IMR-90 (cell line): ENCODE results near the gene CCDC61. TPM values are rescaled to one million over a fixed set of nuclear protein-coding genes. Genes with fewer than 3 reads are reported as not detected.

ENCODE experiments used
- ATAC-seq: fragments of 200-7000 bp; cut with Tn5 transposase; 2 replicates; pipeline ENCODE4 v1.9.1; 2020; ENCODE audit warnings: low read depth, mild to moderate bottlenecking, moderate library complexity
- BruUV-seq: library from RNA; stranded (reverse); fragments of 400-500 nt; replicated peaks from 2 replicates; lab custom pipeline; 2021; lab: Mats Ljungman, UMichigan
- CTCF ChIA-PET: fragments of 300-600 bp; formaldehyde crosslinking; extraction: SDS; loops from one replicate; lab custom pipeline; 2021; ENCODE audit warnings: antibody characterized with exemption; lab: Yijun Ruan, JAX
- POLR2A ChIA-PET: fragments of 300-600 bp; sonication (Branson Sonifier 250); formaldehyde crosslinking; loops from one replicate; lab custom pipeline; 2022; ENCODE audit warnings: antibody characterized with exemption; ENCODE audit not compliant: unreplicated experiment; lab: Charles Lee
- DNase-seq: peaks from one replicate; pipeline ENCODE4 v3.0.0; 2013
- H2AFZ ChIP-seq: replicated peaks from 2 replicates; pipeline ENCODE3; 2013; ENCODE audit warnings: low read length, mild to moderate bottlenecking; ENCODE audit not compliant: poor library complexity
- H2AK5ac ChIP-seq: 2 replicates; pipeline ENCODE4 v1.6.1; 2013; ENCODE audit warnings: low read depth, low read length, inconsistent platforms
- H2AK9ac ChIP-seq: replicated peaks from 2 replicates; pipeline ENCODE3; 2013; ENCODE audit warnings: mild to moderate bottlenecking, low read depth, low read length, moderate library complexity; ENCODE audit not compliant: poor library complexity
- H2BK120ac ChIP-seq: 2 replicates; pipeline ENCODE4 v1.6.1; 2013; ENCODE audit warnings: low read depth, low read length, inconsistent platforms
- H2BK15ac ChIP-seq: 3 replicates; pipeline ENCODE4 v1.6.1; 2013; ENCODE audit warnings: low read depth, low read length, inconsistent platforms
- H2BK20ac ChIP-seq: 2 replicates; pipeline ENCODE4 v1.6.1; 2013; ENCODE audit warnings: low read depth, mild to moderate bottlenecking, inconsistent platforms, low read length, moderate library complexity
- H2BK5ac ChIP-seq: 2 replicates; pipeline ENCODE4 v1.6.1; 2013; ENCODE audit warnings: mild to moderate bottlenecking, low read depth, low read length, inconsistent platforms; ENCODE audit not compliant: poor library complexity, severe bottlenecking
- H3K14ac ChIP-seq: replicated peaks from 2 replicates; pipeline ENCODE4 v1.6.1; 2013; ENCODE audit warnings: low read depth, low read length, inconsistent platforms
- H3K18ac ChIP-seq: 2 replicates; pipeline ENCODE4 v1.6.1; 2013; ENCODE audit warnings: low read depth, low read length, control low read depth
- H3K23ac ChIP-seq: 2 replicates; pipeline ENCODE4 v1.6.1; 2013; ENCODE audit warnings: low read depth, low read length, inconsistent platforms
- H3K27ac ChIP-seq: 2 replicates; pipeline ENCODE4 v1.5.1; 2013; ENCODE audit warnings: mild to moderate bottlenecking, control low read depth, low read length; ENCODE audit not compliant: insufficient read depth
- H3K27me3 ChIP-seq: 2 replicates; pipeline ENCODE4 v1.6.1; 2013; ENCODE audit warnings: low read length; ENCODE audit not compliant: control insufficient read depth, insufficient read depth
- H3K36me3 ChIP-seq: 2 replicates; pipeline ENCODE4 v1.6.1; 2013; ENCODE audit warnings: low read length, mixed read lengths; ENCODE audit not compliant: control insufficient read depth, insufficient read depth
- H3K4ac ChIP-seq: 2 replicates; pipeline ENCODE4 v1.6.1; 2013; ENCODE audit warnings: low read depth, low read length, inconsistent platforms
- H3K4me1 ChIP-seq: 2 replicates; pipeline ENCODE4 v1.6.1; 2013; ENCODE audit warnings: low read length, mixed read lengths; ENCODE audit not compliant: control insufficient read depth, insufficient read depth
- H3K4me2 ChIP-seq: 2 replicates; pipeline ENCODE4 v1.6.1; 2013; ENCODE audit warnings: low read depth, mild to moderate bottlenecking, control low read depth, low read length, moderate library complexity
- H3K4me3 ChIP-seq: 2 replicates; pipeline ENCODE4 v1.5.1; 2013; ENCODE audit warnings: low read depth, mild to moderate bottlenecking, control low read depth, low read length, moderate library complexity; ENCODE audit not compliant: insufficient read depth
- H3K56ac ChIP-seq: 2 replicates; pipeline ENCODE4 v1.6.1; 2013; ENCODE audit warnings: low read length, inconsistent platforms; ENCODE audit not compliant: insufficient read depth; ENCODE audit errors: extremely low read depth
- H3K79me1 ChIP-seq, 2 experiments: 2 replicates each; pipeline ENCODE4 v1.6.1; 2013; ENCODE audit warnings: low read length in 2 of 2, inconsistent platforms in 1 of 2, low read depth in 1 of 2
- H3K9ac ChIP-seq: 2 replicates; pipeline ENCODE4 v1.6.1; 2013; ENCODE audit warnings: low read depth, low read length, control low read depth
- H3K9me1 ChIP-seq: 2 replicates; pipeline ENCODE4 v1.6.1; 2013; ENCODE audit warnings: low read length, inconsistent platforms; ENCODE audit not compliant: insufficient read depth
- H3K9me3 ChIP-seq: 2 replicates; pipeline ENCODE4 v1.6.1; 2013; ENCODE audit warnings: low read length; ENCODE audit not compliant: control insufficient read depth, insufficient read depth
- H4K20me1 ChIP-seq: 2 replicates; pipeline ENCODE4 v1.6.1; 2013; ENCODE audit warnings: low read length, inconsistent platforms; ENCODE audit not compliant: insufficient read depth
- H4K5ac ChIP-seq: 2 replicates; pipeline ENCODE4 v1.6.1; 2013; ENCODE audit warnings: mild to moderate bottlenecking, low read depth, low read length, control low read depth
- H4K8ac ChIP-seq, 2 experiments: 2 replicates each; pipeline ENCODE4 v1.6.1; 2013; ENCODE audit warnings: low read depth in 2 of 2, low read length in 2 of 2, control low read depth in 1 of 2, inconsistent platforms in 1 of 2
- H4K91ac ChIP-seq: 2 replicates; pipeline ENCODE4 v1.6.1; 2013; ENCODE audit warnings: low read depth, low read length, inconsistent platforms; ENCODE audit not compliant: insufficient read depth
- BHLHE40 ChIP-seq: fragments of 150-350 bp; IDR thresholded peaks from 2 replicates; pipeline ENCODE4 v1.6.1; 2016; ENCODE audit warnings: mild to moderate bottlenecking, low read depth, low read length
- CEBPB ChIP-seq: IDR thresholded peaks from 2 replicates; pipeline ENCODE4 v1.6.1; 2012; ENCODE audit warnings: low read depth, low read length, improper control_type of control experiment
- CHD1 ChIP-seq: IDR thresholded peaks from 2 replicates; pipeline ENCODE4 v1.6.1; 2012; ENCODE audit warnings: low read depth, low read length, improper control_type of control experiment
- FOS ChIP-seq: fragments of 150-350 bp; IDR thresholded peaks from 2 replicates; pipeline ENCODE4 v1.6.1; 2016; ENCODE audit warnings: low read depth, low read length
- MAFK ChIP-seq: IDR thresholded peaks from 2 replicates; pipeline ENCODE4 v1.6.1; 2012; ENCODE audit warnings: low read depth, low read length, improper control_type of control experiment
- MAZ ChIP-seq: IDR thresholded peaks from 2 replicates; pipeline ENCODE4 v1.6.1; 2012; ENCODE audit warnings: low read depth, mild to moderate bottlenecking, low read length, improper control_type of control experiment, moderate library complexity, borderline replicate concordance
- MXI1 ChIP-seq: IDR thresholded peaks from 2 replicates; pipeline ENCODE4 v1.6.1; 2012; ENCODE audit warnings: low read depth, mild to moderate bottlenecking, low read length, moderate library complexity, borderline replicate concordance
- NFE2L2 ChIP-seq: fragments of 150-350 bp; IDR thresholded peaks from 2 replicates; pipeline ENCODE4 v1.6.1; 2016; ENCODE audit warnings: low read depth, mild to moderate bottlenecking, low read length
- POLR2A ChIP-seq: IDR thresholded peaks from 2 replicates; pipeline ENCODE4 v1.6.1; 2012; ENCODE audit warnings: mild to moderate bottlenecking, low read depth, low read length
- RAD21 ChIP-seq: IDR thresholded peaks from 2 replicates; pipeline ENCODE4 v1.6.1; 2012; ENCODE audit warnings: low read length, improper control_type of control experiment
- RCOR1 ChIP-seq: IDR thresholded peaks from 2 replicates; pipeline ENCODE4 v1.6.1; 2012; ENCODE audit warnings: mild to moderate bottlenecking, low read length, improper control_type of control experiment; ENCODE audit not compliant: insufficient replicate concordance
- RFX5 ChIP-seq: IDR thresholded peaks from 2 replicates; pipeline ENCODE4 v1.8.0; 2012; ENCODE audit warnings: low read depth, mild to moderate bottlenecking, low read length, moderate library complexity
- SMC3 ChIP-seq: fragments of 150-350 bp; IDR thresholded peaks from 2 replicates; pipeline ENCODE4 v1.6.1; 2016; ENCODE audit warnings: low read depth, mild to moderate bottlenecking, antibody characterized with exemption, low read length, moderate library complexity
- WGBS, 2 experiments: methylation state at CpG; one replicate each; pipeline versions ENCODE4 v1.1.5 to v1.1.7; 2013; ENCODE audit warnings: missing lambda C conversion rate in 2 of 2; ENCODE audit not compliant: insufficient read length in 1 of 2; ENCODE audit errors: extremely low coverage in 2 of 2; 5-methylcytosine and 5-hydroxymethylcytosine counted together
- dilution Hi-C: fragments of 300-500 bp; cut with HindIII; formaldehyde crosslinking; loops from one replicate; pipeline ENCODE4 v1.14.3; 2018; ENCODE audit warnings: low sequenced_read_pairs; ENCODE audit not compliant: unreplicated experiment
- in situ Hi-C: fragments of 300-500 bp; cut with MboI; formaldehyde crosslinking; loops from 3 replicates; pipeline ENCODE4 v1.14.3; 2019; ENCODE audit warnings: low sequenced_read_pairs, inconsistent platforms, mixed read lengths
- intact Hi-C: fragments of 100-400 bp; cut with micrococcal nuclease; formaldehyde crosslinking; loops from 2 replicates; pipeline ENCODE4 v1.10.0; 2022
- polyA plus RNA-seq, 3 experiments: library from polyadenylated mRNA; depleted of rRNA; stranded (reverse); fragments of >200 nt; gene quantifications; 2 replicates each; pipeline ENCODE4 v1.2.3, GENCODE V29; 2012; ENCODE audit warnings: low replicate concordance in 1 of 3
- total RNA-seq: library from RNA; depleted of rRNA; stranded (reverse); fragments of >200 nt; gene quantifications from 2 replicates; pipeline ENCODE4 v1.2.3, GENCODE V29; 2012
- TF ChIP-seq, protein P1 (sequence below): fragments of 150-350 bp; IDR thresholded peaks from 2 replicates; pipeline ENCODE4 v1.6.1; 2016; ENCODE audit warnings: low read depth, mild to moderate bottlenecking, low read length, moderate library complexity, borderline replicate concordance
- TF ChIP-seq, protein P2 (sequence below): conservative IDR thresholded peaks from 2 replicates; pipeline ENCODE4 v1.5.1; 2012; ENCODE audit warnings: mild to moderate bottlenecking, low read depth, low read length, improper control_type of control experiment

The CCDC61 gene
- total and polyA plus RNA-seq, 2 of the 4 experiments (the other 2 are of a cell fraction) = 3.2 to 9.1 TPM

DNA sequence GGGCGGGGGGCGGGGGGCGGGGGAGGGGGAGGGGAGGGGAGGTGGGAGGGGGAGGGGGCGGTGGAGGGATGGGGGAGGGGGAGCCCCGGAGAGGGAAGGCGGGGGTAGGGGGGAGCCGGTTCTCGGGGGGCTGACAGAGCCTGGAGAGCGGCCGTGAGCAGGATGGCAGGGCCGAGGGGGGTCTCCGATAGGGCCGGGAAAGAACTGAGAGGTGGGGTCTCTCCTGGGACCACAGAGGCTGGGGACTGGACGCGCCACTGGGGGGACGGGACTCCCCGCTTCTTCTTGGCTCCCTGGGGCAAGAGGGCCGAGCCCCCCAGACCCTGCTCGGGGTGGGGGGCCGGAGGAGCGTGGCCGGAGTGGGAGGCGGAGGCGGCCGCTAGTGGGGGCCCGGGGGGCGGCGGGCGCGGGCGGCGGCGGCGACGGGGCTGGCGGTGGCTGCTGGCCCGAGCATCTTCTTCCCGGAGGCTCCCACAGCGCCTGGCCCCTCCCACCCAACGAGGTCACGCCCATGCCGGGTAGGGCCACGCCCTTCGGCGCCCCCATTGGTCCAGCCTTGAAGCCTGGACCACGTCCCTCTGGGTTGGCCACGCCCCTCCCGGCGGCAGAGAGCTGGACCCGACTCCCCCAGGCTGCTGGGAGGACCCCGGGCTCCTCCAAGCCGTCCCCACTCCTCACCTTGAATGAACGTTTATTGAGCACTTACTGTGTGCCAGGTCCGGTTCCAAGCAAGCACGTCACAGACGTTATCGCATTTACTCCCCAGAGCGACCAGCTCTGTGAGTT, 21.5 kb upstream of the CCDC61 start, which contains the start of gene NOVA2:
NOVA2 (minus strand) TSS at position 313 of the 786 bp plus-strand sequence. CDS start 514 bp downstream, outside the sequence.
- Histone ChIP-seq H2AK9ac (no peak within 1 kb of the TSS), H3K36me3 (no peaks in the 10 kb centered on the region), H3K4me3 (peak within 1 kb of the TSS; percentile 31), H4K5ac (no peak within 1 kb of the TSS), H3K4me1 (no peaks in the 10 kb centered on the region), H3K23ac (no peak within 1 kb of the TSS; the same call in 1 of the 2 replicates), H3K9me1 (0 out of 2 replicates have a peak, but pooled peaks cover 2% of the 10 kb centered on the region), H2AK5ac (no peak within 1 kb of the TSS), H3K4ac (no peak within 1 kb of the TSS), H3K27me3 (peaks cover 71% of the 10 kb centered on the region), H2AFZ (peak within 1 kb of the TSS; percentile 76), H3K14ac (no peak within 1 kb of the TSS), H2BK15ac (no peak within 1 kb of the TSS), H3K56ac (no peak within 1 kb of the TSS), H4K20me1 (no peaks in the 10 kb centered on the region), H3K27ac (no peak within 1 kb of the TSS), H2BK5ac (no peak within 1 kb of the TSS), H3K79me1 (no peaks in the 10 kb centered on the region), H3K18ac (no peak within 1 kb of the TSS), H4K91ac (no peak within 1 kb of the TSS), H2BK120ac (no peak within 1 kb of the TSS), H3K4me2 (peak within 1 kb of the TSS; percentile 65; the same call in 1 of the 2 replicates), H2BK20ac (no peak within 1 kb of the TSS), H4K8ac (no peak within 1 kb of the TSS), H3K9ac (no peak within 1 kb of the TSS), H3K9me3 (peaks cover 4% of the 10 kb centered on the region; the same call in 1 of the 2 replicates)
- ChIA-PET POLR2A (no interaction called here), CTCF (no interaction called here)
- peak; percentile 36 for DNase-seq
- 12% methylated on average over 8 of the region's 58 CpGs; no CpG with 5 or more reads in 1 of the 2 experiments for WGBS, 2 experiments
- dilution Hi-C loops (no loop called here), in situ Hi-C loops (no loop called here), intact Hi-C loops (no loop called here)
- ATAC-seq = peak; percentile 99
- BruUV-seq = no TSS peak
- TF ChIP-seq, protein P1, sequence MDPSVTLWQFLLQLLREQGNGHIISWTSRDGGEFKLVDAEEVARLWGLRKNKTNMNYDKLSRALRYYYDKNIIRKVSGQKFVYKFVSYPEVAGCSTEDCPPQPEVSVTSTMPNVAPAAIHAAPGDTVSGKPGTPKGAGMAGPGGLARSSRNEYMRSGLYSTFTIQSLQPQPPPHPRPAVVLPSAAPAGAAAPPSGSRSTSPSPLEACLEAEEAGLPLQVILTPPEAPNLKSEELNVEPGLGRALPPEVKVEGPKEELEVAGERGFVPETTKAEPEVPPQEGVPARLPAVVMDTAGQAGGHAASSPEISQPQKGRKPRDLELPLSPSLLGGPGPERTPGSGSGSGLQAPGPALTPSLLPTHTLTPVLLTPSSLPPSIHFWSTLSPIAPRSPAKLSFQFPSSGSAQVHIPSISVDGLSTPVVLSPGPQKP = no peak
- TF ChIP-seq, protein P2, sequence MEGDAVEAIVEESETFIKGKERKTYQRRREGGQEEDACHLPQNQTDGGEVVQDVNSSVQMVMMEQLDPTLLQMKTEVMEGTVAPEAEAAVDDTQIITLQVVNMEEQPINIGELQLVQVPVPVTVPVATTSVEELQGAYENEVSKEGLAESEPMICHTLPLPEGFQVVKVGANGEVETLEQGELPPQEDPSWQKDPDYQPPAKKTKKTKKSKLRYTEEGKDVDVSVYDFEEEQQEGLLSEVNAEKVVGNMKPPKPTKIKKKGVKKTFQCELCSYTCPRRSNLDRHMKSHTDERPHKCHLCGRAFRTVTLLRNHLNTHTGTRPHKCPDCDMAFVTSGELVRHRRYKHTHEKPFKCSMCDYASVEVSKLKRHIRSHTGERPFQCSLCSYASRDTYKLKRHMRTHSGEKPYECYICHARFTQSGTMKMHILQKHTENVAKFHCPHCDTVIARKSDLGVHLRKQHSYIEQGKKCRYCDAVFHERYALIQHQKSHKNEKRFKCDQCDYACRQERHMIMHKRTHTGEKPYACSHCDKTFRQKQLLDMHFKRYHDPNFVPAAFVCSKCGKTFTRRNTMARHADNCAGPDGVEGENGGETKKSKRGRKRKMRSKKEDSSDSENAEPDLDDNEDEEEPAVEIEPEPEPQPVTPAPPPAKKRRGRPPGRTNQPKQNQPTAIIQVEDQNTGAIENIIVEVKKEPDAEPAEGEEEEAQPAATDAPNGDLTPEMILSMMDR = no peak
- TF ChIP-seq MAZ = no peak; the same call in 1 of the 2 replicates
- no peak for TF ChIP-seq POLR2A
- no peak for TF ChIP-seq NFE2L2
- no peak for TF ChIP-seq RFX5
- TF ChIP-seq CEBPB = no peak
- no peak for TF ChIP-seq SMC3
- TF ChIP-seq MAFK = no peak
- no peak for TF ChIP-seq FOS
- no peak for TF ChIP-seq RCOR1
- TF ChIP-seq BHLHE40 = no peak
- no peak for TF ChIP-seq CHD1
- TF ChIP-seq MXI1 = no peak
- no peak for TF ChIP-seq RAD21
